Measurements from ENCODE around the gene PTGR1.
"Not testable (repeated sequence)": the region's sequence is repeated elsewhere in the genome, so short reads cannot be mapped to it uniquely, and the experiment has no call there.

PTGR1 gene

GRCh38 chr9:111613436-111614040 is 14.1 kb upstream of the PTGR1 start:
- no peak for DNase-seq (ENCODE audit: low read depth in 2 of 2)

GRCh38 chr9:111610845-111611244 is 11.4 kb upstream of the PTGR1 start:
- no peak for DNase-seq (ENCODE audit: low read depth in 2 of 2)

- no peak for DNase-seq (ENCODE audit: low read depth in 2 of 2)
Measured at GRCh38 chr9:111610149-111610548, 10.7 kb upstream of the PTGR1 start.

GRCh38 chr9:111605041-111605559 is 5.7 kb upstream of the PTGR1 start:
- DNase-seq (ENCODE audit: low read depth in 2 of 2), result no peak

- no peak for DNase-seq (ENCODE audit: low read depth in 2 of 2)
Measured at GRCh38 chr9:111604054-111604615, 4.7 kb upstream of the PTGR1 start.

GRCh38 chr9:111603041-111603440 is 3.6 kb upstream of the PTGR1 start:
- DNase-seq (ENCODE audit: low read depth in 2 of 2), result no peak

GRCh38 chr9:111601237-111602018 is 2.0 kb upstream of the PTGR1 start:
- no peak for DNase-seq (ENCODE audit: low read depth in 2 of 2)

GRCh38 chr9:111599955-111600343 is 502 bp upstream of the PTGR1 start:
- DNase-seq (ENCODE audit: low read depth in 2 of 2), result no peak

- DNase-seq (ENCODE audit: low read depth in 2 of 2), result no peak
Measured at GRCh38 chr9:111598733-111599091, 735 bp downstream of the PTGR1 start.

GRCh38 chr9:111597852-111598732 is 1.4 kb downstream of the PTGR1 start:
- peak; percentile 3 to 7 for DNase-seq (ENCODE audit: low read depth in 2 of 2)

GRCh38 chr9:111588846-111589245 is 10.6 kb downstream of the PTGR1 start:
- DNase-seq (ENCODE audit: low read depth in 2 of 2), result no peak

- no peak for DNase-seq (ENCODE audit: low read depth in 2 of 2)
Measured at GRCh38 chr9:111586378-111586777, 13.1 kb downstream of the PTGR1 start.

- DNase-seq (ENCODE audit: low read depth in 2 of 2), result no peak
Measured at GRCh38 chr9:111582888-111583287, 16.6 kb downstream of the PTGR1 start.

- DNase-seq (ENCODE audit: low read depth in 2 of 2), result no peak
Measured at GRCh38 chr9:111572950-111573604, 26.4 kb downstream of the PTGR1 start.

GRCh38 chr9:111568127-111568526 is 31.3 kb downstream of the PTGR1 start:
- not testable (repeated sequence) for DNase-seq (ENCODE audit: low read depth in 2 of 2)

GRCh38 chr9:111566234-111566633 is 33.2 kb downstream of the PTGR1 start:
- DNase-seq (ENCODE audit: low read depth in 2 of 2), result no peak

GRCh38 chr9:111561165-111561719 is 38.2 kb downstream of the PTGR1 start:
- DNase-seq (ENCODE audit: low read depth in 2 of 2), result no peak

- no peak for DNase-seq (ENCODE audit: low read depth in 2 of 2)
Measured at GRCh38 chr9:111559000-111559610, 40.3 kb downstream of the PTGR1 start.

- not testable (repeated sequence) for DNase-seq (ENCODE audit: low read depth in 2 of 2)
Measured at GRCh38 chr9:111555425-111555824, 44.0 kb downstream of the PTGR1 start.

GRCh38 chr9:111548623-111549022 is 50.8 kb downstream of the PTGR1 start:
- DNase-seq (ENCODE audit: low read depth in 2 of 2), result no peak
